ENCODE data around the gene EPB41L5.
"Not testable (repeated sequence)": the region's sequence is repeated elsewhere in the genome, so short reads cannot be mapped to it uniquely, and the experiment has no call there.

The EPB41L5 gene

DNA sequence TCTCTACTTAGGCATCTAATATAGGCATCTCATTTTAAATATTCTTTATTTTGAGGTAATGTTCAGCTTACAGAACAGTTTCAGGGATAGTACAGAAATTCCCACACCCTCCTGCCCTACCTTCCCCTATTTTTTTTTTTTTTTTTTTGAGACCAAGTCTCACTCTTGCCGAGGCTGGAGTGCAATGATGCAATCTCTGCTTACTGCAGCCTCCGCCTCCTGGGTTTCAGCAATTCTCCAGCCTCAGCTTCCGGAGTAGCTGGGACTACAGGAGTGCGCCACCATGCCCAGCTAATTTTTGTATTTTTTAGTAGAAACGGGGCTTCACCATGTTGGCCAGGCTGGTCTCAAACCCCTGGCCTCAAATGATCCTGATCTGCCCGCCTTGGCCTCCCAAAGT, 97.6 kb downstream of the EPB41L5 start:
- CTCF ChIA-PET: interaction anchor here (0.9 to 5.3 kb wide), 25 partner anchors 7 to 573 kb away, joined by 3 to 114 read pairs (median 4); partner anchors contain the start of gene EPB41L5
- no peak overlapping the region for H3K4me3 ChIP-seq (ENCODE audit: low read depth, low read length)
- TF ChIP-seq, protein P1, sequence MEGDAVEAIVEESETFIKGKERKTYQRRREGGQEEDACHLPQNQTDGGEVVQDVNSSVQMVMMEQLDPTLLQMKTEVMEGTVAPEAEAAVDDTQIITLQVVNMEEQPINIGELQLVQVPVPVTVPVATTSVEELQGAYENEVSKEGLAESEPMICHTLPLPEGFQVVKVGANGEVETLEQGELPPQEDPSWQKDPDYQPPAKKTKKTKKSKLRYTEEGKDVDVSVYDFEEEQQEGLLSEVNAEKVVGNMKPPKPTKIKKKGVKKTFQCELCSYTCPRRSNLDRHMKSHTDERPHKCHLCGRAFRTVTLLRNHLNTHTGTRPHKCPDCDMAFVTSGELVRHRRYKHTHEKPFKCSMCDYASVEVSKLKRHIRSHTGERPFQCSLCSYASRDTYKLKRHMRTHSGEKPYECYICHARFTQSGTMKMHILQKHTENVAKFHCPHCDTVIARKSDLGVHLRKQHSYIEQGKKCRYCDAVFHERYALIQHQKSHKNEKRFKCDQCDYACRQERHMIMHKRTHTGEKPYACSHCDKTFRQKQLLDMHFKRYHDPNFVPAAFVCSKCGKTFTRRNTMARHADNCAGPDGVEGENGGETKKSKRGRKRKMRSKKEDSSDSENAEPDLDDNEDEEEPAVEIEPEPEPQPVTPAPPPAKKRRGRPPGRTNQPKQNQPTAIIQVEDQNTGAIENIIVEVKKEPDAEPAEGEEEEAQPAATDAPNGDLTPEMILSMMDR (IDR thresholded peaks at IDR 0.05; ENCODE audit: insufficient read depth, low read length, missing control alignments): no peak
- no peak for DNase-seq (ENCODE audit: low read depth, low spot score)
- POLR2A ChIA-PET: no interaction called here

DNA sequence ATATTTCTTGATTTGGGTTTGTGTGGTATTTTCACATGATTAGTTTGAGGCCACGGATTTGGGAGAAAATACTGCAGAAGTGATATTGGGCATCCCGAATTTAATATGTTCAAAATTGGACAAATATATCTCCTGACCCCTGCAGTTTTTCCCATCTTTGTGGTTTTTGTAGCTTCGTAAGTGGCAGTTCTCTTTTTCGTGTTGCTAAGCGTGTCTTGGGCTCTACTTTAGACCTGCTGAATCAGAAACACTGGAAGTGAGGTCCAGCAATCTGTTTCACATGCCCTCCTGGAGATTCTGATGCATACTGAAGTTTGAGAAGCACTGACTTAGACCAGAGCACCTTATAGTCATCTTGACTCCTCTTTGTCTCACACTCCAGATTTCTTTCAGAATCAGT, 98.3 kb downstream of the EPB41L5 start:
- DNase-seq (ENCODE audit: low read depth, low spot score): no peak
- ChIA-PET POLR2A (no interaction called here), CTCF (interaction anchor here (1.6 to 5.3 kb wide), 4 partner anchors 12 to 202 kb away, joined by 3 to 114 read pairs (median 22); no protein-coding TSS in a partner anchor)

DNA sequence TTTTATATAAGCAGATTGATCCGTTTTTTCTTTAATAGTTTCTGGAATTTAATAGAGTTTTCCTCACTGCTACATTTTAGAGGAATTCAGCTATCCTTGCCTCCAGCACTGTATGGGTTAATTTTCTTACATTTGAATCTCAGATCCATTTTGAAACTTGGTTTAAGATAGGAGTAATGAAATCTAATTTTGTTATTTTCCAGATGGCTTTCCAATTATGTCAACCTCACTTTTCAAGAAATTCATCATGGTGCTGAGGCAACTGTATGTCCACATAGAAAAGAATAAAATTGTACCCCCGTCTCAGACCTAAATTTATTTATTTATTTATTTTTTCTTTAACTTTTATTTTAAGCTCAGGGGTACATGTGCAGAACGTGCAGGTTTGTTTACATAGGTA, 105.1 kb downstream of the EPB41L5 start:
- ChIA-PET CTCF (interaction anchor here (1.0 to 1.2 kb wide), 3 partner anchors 8 to 59 kb away, joined by 3 to 4 read pairs (median 3); no protein-coding TSS in a partner anchor), POLR2A (no interaction called here)
- TF ChIP-seq, protein P1 (IDR thresholded peaks at IDR 0.05; ENCODE audit: insufficient read depth, low read length, missing control alignments): no peak
- DNase-seq (ENCODE audit: low read depth, low spot score): no peak
- no peak overlapping the region for H3K4me3 ChIP-seq (ENCODE audit: low read depth, low read length)

More for the DNA sequence above, 98.3 kb downstream of the EPB41L5 start:
- H3K4me3 ChIP-seq (ENCODE audit: low read depth, low read length): no peak overlapping the region
- TF ChIP-seq, protein P1 (IDR thresholded peaks at IDR 0.05; ENCODE audit: insufficient read depth, low read length, missing control alignments): no peak

DNA sequence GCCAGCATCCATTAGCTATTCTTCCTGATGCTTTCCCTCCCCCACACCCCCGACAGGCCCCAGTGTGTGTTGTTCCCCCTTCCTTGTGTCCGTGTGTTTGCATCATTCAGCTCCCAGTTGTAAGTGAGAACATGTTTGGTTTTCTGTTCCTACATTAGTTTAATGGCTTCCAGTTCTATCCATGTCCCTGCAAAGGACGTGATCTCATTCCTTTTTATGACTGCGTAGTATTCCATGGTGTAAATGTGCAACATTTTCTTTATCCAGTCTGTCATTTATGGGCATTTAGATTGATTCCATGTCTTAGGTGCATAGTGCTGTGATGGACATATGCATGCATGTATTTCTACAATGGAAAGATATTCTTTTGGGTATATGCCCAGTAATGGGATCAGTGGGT, 105.6 kb downstream of the EPB41L5 start:
- ChIA-PET POLR2A (no interaction called here), CTCF (interaction anchor here (1.0 to 2.3 kb wide), 4 partner anchors 8 to 58 kb away, joined by 3 to 7 read pairs (median 4); no protein-coding TSS in a partner anchor)
- DNase-seq (ENCODE audit: low read depth, low spot score): no peak
- no peak overlapping the region for H3K4me3 ChIP-seq (ENCODE audit: low read depth, low read length)
- TF ChIP-seq, protein P1 (IDR thresholded peaks at IDR 0.05; ENCODE audit: insufficient read depth, low read length, missing control alignments): no peak

DNA sequence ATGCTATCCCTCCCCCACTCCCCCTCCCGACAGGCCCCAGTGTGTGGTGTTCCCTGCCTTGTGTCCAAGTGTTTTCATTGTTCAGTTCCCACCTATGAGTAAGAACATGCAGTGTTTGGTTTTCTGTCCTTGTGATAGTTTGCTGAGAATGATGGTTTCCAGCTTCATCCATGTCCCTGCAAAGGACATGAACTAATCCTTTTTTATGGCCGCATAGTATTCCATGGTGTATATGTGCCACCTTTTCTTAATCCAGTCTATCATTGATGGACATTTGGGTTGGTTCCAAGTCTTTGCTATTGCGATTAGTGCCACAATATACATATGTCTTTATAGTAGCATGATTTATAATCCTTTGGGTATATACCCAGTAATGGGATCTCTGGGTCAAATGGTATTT, 108.5 kb downstream of the EPB41L5 start:
- CTCF ChIA-PET: interaction anchor here (1.2 kb wide), 1 partner anchor 12 kb away, joined by 3 read pairs; no protein-coding TSS in a partner anchor
- DNase-seq (ENCODE audit: low read depth, low spot score): not testable (repeated sequence)

DNA sequence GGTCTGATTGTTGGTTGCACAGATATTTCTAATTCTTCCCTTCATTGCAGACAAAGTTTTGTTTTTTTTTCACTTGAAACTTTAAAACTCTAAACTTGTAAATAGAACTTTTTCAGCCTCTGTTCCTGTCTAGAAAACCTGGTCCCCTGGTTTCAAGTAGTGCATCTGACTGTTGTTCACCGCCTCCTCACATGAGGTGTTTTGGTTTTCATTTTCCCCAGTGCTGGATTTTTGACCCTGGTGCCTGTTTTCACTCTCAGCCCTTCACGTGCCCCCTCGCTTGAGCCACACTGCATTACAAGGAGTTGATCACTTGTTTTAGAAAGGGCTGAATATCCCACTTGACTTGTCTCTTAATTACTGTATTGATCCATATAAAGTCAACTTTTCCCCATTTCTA, 110.2 kb downstream of the EPB41L5 start:
- TF ChIP-seq, protein P1 (IDR thresholded peaks at IDR 0.05; ENCODE audit: insufficient read depth, low read length, missing control alignments): no peak
- POLR2A ChIA-PET: no interaction called here
- DNase-seq (ENCODE audit: low read depth, low spot score): no peak
- no peak overlapping the region for H3K4me3 ChIP-seq (ENCODE audit: low read depth, low read length)
- CTCF ChIA-PET: interaction anchor here (1.0 to 1.3 kb wide), 3 partner anchors 9 to 14 kb away, joined by 3 to 4 read pairs (median 4); no protein-coding TSS in a partner anchor

More for the DNA sequence above, 108.5 kb downstream of the EPB41L5 start:
- H3K4me3 ChIP-seq (ENCODE audit: low read depth, low read length); POLR2A ChIA-PET: not testable (repeated sequence)

DNA sequence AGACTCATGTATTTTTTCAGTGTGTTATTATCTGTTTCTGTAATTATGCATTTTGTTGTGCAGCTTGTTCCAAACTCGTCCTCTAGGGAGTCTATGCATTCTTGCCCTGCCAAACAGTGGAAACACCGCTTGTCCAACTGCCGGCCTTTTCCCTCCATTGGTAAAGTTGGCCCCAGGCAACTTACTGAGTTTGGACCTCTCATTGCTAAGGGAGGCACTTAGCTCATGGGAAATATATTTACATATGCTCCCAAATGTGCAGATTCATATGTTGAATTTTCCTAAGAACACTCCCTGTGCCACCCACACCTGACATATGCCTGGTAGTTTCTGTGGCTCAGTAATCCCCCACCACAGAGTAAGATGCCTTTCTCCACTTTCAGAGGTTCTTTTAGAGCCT, 112.3 kb downstream of the EPB41L5 start:
- CTCF ChIA-PET: no interaction called here

More for the DNA sequence above, 112.3 kb downstream of the EPB41L5 start:
- POLR2A ChIA-PET: no interaction called here
- no peak overlapping the region for H3K4me3 ChIP-seq (ENCODE audit: low read depth, low read length)
- no peak for DNase-seq (ENCODE audit: low read depth, low spot score)
- TF ChIP-seq, protein P1 (IDR thresholded peaks at IDR 0.05; ENCODE audit: insufficient read depth, low read length, missing control alignments): no peak
